RPMI7951 (cell line): Measurements from ENCODE around the gene ADGRB3. TPM values are rescaled to one million over a fixed set of nuclear protein-coding genes. Genes with fewer than 3 reads are reported as not detected.
"Not testable (repeated sequence)": the region's sequence is repeated elsewhere in the genome, so short reads cannot be mapped to it uniquely, and the experiment has no call there.

ENCODE experiments used
- DNase-seq: peaks from one replicate; pipeline ENCODE4 v3.0.0-alpha.2; 2012; ENCODE audit warnings: low read depth
- total RNA-seq: library from RNA; depleted of rRNA; stranded (reverse); fragments of >200 nt; shearing (Covaris generic); gene quantifications from 2 replicates; pipeline ENCODE4 v1.2.3, GENCODE V29; 2014

The ADGRB3 gene
- total RNA-seq, 1 experiment from 2014 or later: not detected

DNA sequence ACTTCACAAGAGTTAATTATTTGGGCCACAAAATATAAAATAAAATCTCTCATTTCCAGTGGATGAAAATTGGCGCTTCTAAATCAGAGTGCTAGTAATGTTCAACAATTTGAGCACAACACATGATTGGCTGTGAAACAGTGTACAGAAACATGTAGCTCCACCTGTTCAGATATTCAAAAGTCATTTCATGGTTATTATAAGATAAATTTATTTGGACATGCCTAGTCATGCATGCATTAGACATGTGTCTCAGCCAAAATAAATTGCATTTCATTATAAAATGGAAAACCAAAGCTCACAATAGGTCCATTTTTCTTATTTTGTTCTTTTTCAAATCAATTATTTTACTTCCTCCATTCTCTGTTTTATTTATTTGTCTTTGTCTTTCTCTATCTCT is 786.9 kb downstream of the ADGRB3 start:
- no peak for DNase-seq

DNA sequence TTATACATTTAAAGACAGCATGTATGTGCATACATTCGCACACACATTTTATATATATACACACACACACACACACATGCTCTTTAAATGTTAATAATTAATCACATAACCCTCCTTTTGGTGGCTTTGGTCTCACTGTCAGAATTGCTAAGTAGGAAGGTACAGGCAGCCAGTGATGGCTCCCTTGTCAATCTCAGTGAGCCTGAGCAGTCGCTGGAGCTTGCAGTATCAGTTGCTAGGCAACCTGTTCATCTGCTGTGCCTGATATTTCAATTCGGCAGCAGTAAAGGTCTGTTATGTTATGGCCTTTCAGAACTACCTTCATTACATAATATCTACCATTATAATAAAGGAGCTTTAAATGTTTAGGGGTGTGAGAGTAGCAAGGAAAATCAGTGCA is 787.4 kb downstream of the ADGRB3 start:
- no peak for DNase-seq

DNA sequence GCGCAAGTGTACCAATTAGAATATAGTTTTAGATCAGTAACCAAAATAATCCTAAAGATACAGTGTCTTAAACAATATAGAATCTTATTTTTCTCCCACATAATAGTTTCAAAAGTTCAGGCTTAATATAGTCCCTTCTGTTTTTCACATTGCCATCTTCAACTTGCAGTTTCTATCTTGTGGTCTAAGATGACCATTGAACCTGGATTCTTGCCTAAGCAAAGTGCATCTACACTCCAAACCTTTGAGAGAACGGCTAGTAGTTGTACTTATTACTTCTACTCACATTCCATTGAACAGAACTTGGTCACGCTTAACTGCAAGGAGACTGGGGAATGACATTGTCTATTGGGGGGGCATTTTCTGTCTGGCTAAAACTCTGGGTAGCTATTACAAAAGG is 788.7 kb downstream of the ADGRB3 start:
- DNase-seq: no peak

DNA sequence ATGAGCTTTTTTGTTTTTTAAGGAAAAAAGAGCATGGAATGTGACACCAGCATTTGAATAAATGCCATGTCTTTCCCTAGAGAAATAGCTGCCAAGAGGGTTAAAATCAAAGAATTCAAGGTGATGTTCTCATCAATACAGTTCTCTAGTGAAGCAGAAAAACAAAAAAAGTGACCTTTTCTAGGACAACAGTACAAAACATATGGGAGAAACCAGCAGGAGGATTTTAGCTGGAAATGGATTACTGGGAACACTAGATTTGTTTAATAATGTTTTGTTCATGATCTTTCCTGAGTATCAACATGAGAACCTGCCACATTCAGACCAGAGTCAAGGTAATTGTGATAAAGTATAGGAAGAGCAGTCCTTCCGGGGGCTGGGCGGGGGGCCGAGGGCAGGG is 789.5 kb downstream of the ADGRB3 start:
- no peak for DNase-seq

GRCh38 chr6:69427882-69428281 is 792.8 kb downstream of the ADGRB3 start:
- no peak for DNase-seq

DNA sequence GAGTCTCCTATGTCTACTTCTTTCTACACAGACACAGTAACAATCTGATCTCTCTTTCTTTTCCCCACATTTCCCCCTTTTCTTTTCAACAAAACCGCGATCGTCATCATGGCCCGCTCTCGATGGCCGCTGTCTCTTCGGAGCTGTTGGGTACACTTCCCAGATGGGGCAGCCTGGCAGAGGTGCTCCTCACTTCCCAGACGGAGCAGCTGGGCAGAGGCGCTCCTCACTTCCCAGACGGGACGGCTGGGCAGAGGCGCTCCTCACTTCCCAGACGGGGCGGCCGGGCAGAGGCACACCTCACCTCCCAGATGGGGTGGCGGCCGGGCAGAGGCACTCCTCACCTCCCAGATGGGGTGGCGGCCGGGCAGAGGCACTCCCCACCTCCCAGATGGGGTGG is 797.1 kb downstream of the ADGRB3 start:
- not testable (repeated sequence) for DNase-seq

DNA sequence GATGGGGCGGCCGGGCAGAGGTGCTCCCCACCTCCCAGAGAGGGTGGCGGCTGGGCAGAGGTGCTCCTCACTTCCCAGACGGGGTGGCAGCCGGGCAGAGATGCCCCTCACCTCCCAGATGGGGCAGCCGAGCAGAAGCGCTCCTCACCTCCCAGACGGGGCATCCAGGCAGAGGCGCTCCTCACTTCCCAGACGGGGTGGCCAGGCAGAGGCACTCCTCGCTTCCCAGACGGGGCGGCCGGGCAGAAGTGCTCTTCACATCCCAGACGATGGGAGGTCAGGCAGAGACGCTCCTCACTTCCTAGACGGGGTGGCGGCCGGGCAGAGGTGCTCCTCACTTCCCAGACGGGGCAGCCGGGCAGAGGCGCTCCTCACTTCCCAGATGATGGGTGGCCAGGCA is 798.0 kb downstream of the ADGRB3 start:
- DNase-seq: not testable (repeated sequence)

DNA sequence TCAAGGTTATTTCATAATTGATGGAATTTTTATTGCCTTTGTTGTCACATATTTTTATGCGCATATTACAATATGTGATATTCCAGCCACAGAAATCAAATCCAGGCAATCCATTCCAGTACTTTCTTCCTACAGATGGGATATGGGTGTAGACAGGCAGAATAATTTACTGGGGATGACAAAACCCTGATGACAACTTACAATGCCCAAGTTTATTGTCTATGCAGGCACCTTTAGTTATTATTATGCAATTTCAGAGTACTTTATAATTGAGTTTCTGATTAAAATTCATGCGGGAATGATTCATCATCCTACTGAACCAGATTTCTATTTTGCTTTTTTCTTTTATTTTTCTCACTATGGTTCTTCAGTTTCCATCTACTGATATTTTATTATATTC is 803.0 kb downstream of the ADGRB3 start:
- DNase-seq: no peak
